HG03159 (cell line): ENCODE data around the gene MLPH.

Experiments used
- ATAC-seq: cut with Tn5 transposase; IDR thresholded peaks from one replicate; pipeline ENCODE4 v1.9.1; 2021; ENCODE audit warnings: mild to moderate bottlenecking, moderate library complexity; ENCODE audit not compliant: unreplicated experiment

The MLPH gene

GRCh38 chr2:237565974-237566373 is 78.9 kb downstream of the MLPH start:
- ATAC-seq: no peak

GRCh38 chr2:237566401-237567235 is 79.6 kb downstream of the MLPH start, which contains the start of gene PRLH:
Gene PRLH (plus strand): TSS chr2:237566574. CDS start chr2:237566574, 0 bp downstream.
- no peak for ATAC-seq

GRCh38 chr2:237567276-237568029 is 80.4 kb downstream of the MLPH start:
- no peak for ATAC-seq

DNA sequence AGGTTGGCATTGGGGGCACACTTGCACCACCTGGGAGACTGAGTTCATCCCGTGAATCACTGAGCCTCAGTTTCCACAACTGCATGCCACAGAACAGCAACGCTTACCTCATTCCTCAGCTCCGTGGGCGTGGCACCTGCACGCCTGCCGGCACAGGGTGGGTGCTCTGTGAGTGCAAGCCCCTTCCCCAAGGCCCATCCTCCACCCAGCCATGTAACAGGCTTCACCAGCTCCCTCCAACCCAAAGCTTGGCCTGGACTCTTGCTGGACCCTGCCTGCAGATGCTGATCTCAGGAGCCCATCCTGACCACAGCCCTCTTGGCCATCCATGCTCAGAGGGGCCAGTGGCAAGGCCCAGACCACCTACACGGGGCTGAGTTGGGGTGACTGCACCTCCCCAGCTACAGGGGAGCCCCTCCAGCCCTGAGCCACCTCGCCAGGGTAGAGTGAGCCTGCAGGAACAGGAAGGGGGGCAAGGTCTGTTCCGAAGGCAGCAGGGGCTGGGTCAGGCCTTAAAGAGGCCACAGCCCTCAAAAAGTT is 81.1 kb downstream of the MLPH start:
- no peak for ATAC-seq

GRCh38 chr2:237569041-237569440 is 82.0 kb downstream of the MLPH start:
- ATAC-seq: no peak

GRCh38 chr2:237569896-237570295 is 82.8 kb downstream of the MLPH start:
- ATAC-seq: no peak

DNA sequence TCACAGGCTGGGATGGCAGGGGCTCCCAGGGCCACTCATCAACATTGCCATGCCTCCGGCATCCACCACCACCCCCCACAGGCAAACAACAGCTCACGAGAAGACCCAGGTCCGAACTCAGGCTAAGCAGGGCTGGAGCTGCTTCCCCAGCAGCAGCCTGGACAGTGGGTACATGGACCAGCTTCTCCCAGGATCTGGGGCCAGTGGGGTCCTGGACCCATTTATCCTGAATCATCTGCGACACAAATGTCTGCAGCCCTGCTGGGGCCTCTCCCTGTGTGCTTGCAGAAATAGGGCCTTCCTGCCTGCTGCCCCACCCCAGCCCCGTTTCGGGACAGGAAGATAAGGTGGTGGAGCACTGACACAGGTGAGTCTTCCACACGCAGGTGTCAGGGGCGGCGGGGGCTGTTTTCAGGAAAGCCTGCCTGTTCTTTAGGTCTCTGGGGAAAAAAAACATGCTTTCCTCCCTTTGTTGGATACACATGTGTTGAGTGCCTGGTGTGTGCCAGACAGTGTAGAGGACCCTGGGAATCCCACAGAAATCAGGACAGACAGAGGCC is 83.8 kb downstream of the MLPH start:
- no peak for ATAC-seq

DNA sequence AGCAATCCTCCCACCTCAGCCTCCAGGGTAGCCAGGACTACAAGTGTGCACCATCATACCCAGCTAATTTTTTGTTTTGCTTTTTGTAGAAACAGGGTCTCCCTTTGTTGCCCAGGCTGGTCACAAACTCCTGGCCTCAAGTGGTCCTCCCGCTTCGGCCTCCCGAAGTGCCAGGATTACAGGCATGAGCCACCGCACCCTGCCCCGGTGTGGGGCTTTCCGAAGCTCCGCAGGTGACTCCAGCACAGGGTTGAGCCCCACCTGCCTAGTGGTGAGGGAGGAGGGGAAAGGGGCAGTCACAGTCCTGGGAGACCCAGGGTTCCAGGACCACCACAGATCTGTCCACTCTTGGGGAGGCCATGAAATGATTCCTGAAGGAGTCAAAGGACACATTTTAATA is 84.5 kb downstream of the MLPH start:
- no peak for ATAC-seq

DNA sequence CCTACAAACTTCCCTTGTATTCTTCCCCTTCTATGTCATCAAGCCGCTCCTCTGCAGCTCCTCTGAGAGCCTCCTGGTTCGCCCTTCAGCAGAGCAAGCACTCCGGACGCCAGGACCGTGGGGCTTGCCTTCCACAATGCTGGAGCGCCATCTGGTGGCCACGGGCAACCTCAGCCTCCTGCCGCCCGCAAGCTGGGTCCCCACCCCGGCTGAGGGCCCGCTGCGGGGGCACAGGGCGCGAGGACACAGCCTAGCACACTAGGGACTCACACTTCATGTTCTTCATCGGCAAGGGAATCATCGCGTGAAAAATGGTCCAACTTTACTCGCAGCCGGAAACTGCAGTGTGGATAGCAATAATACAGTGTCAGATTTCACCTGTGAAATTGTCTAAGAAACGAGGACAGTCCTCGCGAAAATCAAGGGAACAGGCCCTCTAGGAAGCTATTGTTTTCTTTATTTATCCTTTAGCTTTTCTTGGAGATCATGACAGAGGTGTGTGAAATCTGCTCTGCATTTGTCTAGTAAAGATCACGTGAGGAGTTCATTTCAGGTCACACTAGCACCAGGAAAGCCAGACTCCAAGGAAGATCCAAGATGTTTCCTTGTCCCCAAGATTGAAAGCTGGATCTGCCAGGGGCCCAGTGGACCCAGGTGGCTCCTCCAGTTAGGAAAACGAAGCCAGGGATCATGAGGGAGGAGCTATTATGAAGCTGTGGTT is 85.1 kb downstream of the MLPH start:
- ATAC-seq: no peak

GRCh38 chr2:237572742-237573101 is 85.7 kb downstream of the MLPH start:
- no peak for ATAC-seq

- ATAC-seq: no peak
Measured at GRCh38 chr2:237573721-237574415, 86.8 kb downstream of the MLPH start.

DNA sequence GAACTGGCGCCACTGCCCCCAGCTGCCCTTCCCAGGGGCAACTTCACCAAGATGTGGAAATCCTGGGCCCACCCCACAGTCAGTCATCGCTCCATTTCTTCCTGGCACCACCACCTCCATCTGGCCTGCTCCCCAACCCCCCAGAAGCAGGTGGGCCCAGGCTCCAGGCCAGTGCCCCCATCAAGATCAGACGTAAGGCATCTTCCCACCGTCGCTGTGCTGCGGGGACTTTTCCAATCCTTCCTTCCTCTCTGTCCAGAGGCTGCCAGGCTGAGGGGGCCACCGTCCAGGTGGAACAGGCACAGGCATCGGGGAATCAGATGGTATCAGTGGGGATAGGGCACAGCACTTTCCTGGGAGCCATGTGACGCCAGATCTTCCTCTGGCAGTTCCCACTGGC is 87.4 kb downstream of the MLPH start:
- no peak for ATAC-seq

DNA sequence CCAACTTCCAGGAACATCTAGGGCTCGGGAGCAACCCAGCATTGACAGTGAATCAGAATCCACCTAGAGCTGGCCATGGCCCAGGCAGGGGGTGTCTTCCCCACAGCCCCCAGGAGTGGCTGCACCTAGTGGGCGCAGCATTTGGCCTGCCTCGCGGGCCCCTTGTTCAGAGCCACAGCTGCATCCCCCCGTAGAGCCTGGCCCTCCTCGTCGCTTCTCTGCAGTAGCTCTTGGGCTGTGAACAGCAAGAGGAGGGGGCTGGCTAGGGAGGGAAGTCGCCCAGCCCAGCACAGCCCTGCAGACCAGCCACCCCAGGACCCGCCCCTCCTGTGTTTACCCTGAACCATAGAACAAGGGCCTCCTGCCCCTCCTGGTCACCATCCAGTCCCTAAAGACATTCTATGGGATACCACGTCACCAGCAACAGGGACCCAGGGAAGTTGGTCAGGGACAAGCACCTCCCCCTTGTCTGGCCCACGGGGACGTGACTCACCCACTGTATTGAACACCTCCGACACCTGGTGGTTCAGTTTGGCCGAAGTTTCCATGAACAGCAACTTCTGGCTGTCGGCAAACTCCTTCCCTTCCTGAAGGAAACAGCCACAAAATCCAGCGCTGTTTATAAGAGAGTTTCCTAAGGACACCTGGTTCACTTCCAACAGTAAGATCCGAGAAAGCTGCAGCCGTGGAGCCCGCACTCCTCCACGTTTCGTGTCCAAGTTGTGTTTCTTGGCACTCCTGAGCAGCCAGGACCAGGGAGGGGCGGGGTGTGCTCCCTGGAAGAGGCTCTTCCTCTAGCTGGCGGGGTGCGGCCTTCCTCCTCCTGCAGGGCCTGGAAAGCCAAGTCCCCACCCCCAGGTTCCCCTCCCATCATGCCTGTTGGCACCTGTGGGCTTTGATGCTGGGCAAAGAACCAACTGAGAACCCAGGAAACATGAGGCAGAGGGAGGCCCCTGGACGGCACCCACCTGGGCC is 88.1 kb downstream of the MLPH start:
- no peak for ATAC-seq

- ATAC-seq: no peak
Measured at GRCh38 chr2:237575869-237576862, 89.1 kb downstream of the MLPH start.

DNA sequence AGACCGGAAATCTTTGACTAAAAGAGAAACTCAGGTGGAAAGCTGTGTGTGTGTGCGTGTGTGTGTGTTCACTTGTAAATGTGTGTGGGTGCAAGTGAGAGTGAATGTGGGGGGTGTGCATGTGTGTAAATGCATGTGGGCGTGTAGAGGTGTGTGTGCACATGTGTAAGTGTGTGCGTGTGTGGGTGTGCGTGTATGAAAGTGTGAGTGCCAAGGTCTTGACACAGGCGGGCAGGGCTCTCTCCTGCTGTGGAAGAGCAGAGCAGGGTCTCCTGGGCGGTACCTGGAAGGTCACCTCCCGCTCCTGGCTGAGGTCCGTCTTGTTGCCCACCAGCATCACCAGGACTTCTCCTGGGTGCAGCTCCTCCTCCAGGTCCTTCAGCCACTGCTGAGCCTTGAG is 89.9 kb downstream of the MLPH start:
- ATAC-seq: no peak

GRCh38 chr2:237577458-237577857 is 90.4 kb downstream of the MLPH start:
- ATAC-seq: no peak

DNA sequence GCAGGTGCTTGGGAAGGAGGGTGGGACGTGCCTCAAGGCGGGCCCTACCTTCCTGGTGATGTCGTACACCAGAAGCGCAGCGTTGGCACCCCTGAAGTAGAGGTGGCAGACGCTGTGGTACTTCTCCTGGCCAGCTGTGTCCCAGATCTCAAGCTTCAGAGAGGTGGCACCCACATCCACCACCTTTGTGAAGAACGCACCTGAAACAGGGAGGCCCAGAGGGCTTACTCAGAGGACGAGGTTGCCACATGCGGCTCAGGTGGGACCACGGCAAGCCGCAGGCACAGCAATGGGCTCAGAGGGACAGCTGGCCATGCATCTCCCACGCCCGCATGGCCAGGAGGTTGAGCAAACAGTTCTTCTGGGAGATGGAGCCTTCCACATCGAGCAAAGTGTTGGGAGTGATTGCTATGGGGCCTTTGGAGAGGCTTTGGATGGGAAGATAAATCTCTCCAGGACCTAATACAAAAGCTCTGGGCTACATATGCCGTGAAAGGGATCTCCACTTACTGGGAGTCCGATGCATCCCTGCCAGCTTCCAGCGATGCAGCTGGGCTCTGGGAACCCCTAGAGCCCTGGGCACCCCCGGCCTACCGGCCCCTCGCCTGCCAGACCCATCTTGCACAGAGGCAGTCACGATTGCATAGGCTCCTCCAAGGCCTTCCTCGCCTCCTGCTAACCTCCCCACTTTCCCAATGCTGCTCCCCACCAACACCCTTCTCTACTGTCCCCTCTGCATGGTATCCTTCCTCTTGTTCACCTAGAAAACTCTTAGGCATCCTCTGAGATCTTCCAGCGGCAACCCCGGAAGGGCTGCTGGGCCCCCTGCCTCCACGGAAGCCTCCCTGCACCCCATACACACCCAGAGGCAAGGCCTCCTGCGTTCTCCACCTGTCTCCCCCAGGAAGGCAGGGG is 91.2 kb downstream of the MLPH start:
- ATAC-seq: no peak
